ENCODE data around the gene COL4A4.

The COL4A4 gene

GRCh38 chr2:227160164-227160563 lies 3.8 kb downstream of the COL4A4 start:
- DNase-seq, result no peak

GRCh38 chr2:227154986-227155774 lies 8.8 kb downstream of the COL4A4 start:
- no peak for DNase-seq

GRCh38 chr2:227153758-227154486 lies 10.1 kb downstream of the COL4A4 start:
- DNase-seq, result no peak

DNA sequence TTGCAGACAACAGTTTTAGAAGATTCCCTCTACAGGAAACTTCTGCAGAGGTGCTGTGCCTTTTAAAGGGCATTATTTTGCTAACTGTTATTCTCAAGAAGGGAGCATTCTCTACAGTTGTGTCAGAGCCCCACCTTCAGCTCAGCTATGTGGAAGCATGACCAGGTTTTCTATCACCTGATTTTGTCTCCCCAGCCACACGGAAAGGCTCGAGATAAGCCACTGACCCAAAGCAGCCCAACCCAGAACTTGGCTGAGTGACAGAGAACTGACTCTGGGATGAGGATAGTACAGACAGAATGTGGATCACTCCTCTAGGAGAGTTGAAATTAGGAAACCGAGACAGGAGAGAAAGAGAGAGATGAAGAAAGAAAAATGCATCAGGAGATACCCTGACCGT lies 10.7 kb downstream of the COL4A4 start:
- no peak for DNase-seq

DNA sequence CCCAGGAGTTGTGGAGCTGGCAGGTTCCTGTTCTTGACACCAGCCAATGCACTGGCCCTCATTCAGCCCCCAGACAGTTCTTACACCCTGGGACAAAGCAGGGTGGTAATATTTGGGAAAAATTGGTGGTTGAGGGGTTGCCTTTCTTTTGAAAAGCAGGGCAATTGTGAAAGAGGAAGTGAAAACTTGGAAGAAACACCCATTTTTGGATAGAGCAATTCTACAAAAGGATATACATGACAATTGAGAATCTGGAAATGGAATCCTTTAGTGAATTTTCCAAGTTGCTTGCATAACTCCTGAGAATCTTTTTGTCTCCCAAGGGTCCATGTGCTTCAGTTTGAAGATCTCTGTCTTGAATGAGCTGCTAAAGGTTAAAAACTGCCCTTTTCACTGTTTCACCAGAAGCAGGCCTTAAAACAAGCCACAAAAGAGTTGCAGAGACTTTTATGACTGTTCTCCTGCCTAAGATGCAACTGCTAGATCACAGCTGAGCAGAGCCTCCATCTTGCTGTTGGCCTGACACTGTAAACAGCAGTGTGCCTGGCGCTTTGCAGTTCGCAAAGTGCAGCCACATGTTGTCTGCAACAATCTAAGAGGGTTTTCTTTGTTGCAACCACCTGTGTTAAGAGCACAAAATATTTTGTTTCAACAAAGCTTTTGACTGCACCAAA lies 11.8 kb downstream of the COL4A4 start:
- DNase-seq, result no peak

DNA sequence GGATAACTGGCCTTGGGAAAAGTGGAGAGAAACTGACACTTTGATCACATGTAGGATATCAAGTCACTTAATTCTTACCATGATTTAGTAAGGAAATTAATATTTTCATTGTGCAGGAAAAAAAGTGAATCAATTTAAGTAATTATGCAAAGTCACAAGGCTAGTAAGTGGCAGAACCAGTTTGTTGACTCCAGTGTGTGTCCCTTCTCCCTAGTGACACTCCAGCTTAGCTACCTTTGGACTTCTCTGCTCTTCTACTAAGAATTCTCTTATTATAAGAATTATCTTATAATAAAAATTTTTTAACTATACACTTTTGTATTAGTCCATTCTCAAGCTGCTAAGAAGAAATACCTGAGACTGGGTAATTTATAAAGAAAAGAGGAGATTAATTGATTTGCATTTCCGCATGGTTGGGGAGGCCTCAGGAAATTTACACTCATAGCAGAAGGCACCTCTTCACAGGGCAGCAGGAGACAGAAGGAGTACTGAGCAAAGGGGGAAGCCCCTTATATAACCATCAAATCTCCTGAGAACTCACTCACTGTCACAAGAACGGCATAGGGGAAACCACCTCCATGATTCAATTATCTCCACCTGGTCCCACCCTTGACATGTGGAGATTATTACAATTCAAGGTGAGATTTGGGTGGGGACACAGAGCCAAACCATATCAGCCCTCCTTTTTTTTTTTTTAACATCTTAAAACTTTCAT lies 13.6 kb downstream of the COL4A4 start:
- DNase-seq, result no peak

- DNase-seq, result no peak
These were observed 15.9 kb downstream of the COL4A4 start for GRCh38 chr2:227148106-227148505.

DNA sequence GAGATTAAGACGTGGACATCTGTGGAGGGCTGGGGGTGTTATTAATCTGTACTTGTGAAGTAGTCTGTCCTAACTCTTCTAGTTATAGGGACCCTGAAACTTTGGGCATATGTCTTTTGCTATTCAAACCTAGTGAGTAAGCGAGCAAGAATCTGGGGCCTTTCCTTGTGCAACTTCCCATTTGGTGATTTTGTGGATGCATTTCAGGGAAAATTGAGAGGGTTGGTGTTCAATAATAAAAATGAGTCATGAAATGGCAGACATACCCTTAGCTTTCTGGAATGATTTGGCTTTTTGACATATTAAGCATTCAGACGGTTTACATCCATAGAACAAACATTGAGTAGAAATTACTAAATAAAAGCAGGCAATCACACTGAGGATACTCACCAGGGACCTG lies 17.0 kb downstream of the COL4A4 start:
- DNase-seq, result no peak

DNA sequence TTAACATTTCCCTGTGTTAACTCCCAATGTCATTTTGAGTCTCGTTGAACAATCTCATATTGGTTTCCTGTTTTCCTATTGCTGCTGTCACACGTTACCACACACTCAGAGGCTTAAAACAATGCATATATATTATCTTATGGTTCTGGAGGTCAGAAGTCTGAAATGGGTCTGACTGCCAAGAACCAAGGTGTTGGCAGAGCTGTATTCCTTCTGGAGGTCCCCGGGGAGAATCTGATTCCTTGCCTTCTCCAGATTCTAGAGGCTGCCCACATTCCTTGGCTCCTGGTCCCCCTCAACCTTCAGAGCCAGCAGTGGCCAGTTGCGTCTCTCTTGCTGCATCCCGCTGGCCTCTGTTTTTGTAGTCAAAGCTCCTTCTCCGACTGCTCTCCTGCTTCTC lies 17.5 kb downstream of the COL4A4 start:
- DNase-seq, result no peak

- no peak for DNase-seq
These were observed 20.1 kb downstream of the COL4A4 start for GRCh38 chr2:227143895-227144294.

DNA sequence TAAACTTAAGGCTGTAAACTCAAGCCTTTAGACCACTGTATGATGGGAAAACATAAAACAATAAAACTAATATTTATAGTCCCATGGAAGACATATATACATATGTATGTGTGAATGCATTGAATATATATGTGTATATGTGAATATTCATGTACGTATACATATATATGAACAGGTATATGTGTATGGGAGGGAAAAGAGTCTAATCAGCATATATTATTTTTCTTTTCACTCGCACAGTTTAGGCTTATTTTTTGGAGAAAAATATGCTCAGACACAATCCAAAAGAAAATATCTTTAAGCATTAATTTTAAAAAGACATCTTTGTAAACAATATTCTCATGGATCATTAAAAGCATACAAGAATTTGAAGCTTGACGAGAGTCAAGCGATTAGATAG lies 22.7 kb downstream of the COL4A4 start:
- no peak for DNase-seq

GRCh38 chr2:227134591-227134990 lies 29.4 kb downstream of the COL4A4 start:
- DNase-seq, result no peak

- DNase-seq, result no peak
These were observed 31.0 kb downstream of the COL4A4 start for GRCh38 chr2:227132986-227133385.

DNA sequence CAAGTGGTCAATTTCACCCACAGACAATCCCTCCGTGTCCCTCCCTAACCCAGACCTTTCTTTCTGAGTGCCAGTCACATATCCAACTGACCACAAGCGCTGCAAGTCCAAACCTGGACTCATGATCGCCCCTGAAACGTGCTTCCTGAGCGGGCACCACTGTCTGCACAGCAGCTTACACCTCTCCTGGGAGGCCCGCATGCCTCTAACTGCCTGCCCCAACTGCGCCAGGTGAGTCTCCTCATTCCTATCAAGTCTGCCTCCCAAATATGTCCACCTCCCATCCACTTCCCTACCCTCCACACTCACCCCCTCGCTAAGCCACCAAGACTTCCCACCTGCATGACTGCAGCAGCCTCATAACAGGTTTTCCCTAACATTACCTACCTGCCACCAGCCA lies 33.4 kb downstream of the COL4A4 start:
- DNase-seq, result no peak

DNA sequence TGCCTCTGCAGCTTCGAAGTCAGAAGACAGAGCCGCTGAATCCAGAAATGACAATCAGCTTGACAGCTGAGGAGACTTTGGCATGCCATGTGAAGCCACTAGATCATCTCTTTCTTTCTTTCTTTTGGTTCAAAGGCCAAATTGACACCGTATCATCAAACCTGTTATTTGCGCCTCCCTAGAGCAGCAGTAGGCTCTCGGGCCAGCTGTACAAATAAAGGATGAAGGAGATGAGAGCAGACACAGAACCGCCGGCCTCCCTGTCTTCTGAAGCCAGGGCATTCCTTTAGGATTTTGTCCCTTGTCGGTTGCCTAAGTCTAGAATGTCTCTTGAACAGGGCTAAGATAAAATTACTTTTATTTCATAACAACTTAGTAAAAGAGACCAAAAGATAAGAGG lies 36.8 kb downstream of the COL4A4 start:
- DNase-seq, result no peak

- DNase-seq, result no peak
These were observed 38.5 kb downstream of the COL4A4 start for GRCh38 chr2:227125506-227125905.

DNA sequence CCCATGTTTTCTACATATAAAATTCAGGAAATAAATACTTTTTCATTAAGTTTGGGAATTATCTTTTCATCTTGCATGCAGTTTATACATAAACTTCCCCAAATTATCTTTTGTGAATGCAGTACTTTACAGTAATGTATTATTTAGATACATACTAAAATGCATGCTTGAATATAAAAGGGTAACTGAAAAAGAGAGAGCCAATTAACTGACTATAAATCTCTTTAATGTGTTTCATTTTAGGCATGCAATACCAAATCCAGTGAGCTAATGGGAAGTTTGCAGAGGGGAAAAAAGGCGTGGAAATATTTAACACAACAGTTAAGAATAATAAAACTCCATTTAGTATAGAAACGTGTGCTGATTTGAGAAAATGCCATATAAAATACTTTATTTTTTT lies 39.2 kb downstream of the COL4A4 start:
- no peak for DNase-seq

GRCh38 chr2:227123697-227124096 lies 40.3 kb downstream of the COL4A4 start:
- no peak for DNase-seq

DNA sequence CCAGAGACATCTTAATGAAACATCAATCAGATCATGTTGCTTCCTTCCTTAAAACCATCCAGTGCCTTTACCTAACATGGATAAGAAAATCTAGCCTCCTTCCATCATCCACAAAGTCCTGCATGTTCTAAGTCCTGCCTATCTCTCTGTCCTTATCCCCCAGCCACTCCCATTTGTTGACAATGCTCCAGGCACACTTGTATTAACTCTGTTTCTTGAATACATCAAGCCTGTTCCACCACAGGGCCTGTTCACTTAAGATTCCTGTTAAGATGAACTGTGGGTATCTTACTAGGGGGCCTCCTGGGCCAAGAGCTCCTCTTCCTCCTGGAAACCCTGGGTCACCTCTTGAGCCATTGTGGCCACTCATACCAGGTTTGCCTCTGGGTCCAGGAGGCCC lies 45.7 kb downstream of the COL4A4 start:
- no peak for DNase-seq

DNA sequence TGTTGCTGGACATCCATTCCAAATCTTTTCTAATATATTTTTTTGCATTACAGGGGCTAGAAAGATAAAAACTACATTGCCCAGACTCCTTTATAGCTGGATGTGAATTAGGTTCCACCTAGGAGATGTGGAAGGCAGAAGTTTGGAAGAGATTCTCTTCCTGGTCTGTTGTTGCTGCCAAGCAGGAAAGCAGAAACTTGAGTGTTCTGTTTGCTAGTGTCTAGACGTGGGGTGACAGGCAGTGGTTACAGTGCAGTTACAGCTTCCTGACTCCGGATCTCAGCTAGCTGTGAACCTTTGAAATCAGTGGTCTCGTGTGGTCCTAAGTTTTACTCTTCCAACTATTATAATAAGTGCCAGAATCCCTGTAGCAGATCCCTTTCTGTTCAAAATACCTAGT lies 46.2 kb downstream of the COL4A4 start:
- no peak for DNase-seq

GRCh38 chr2:227117027-227117426 lies 47.0 kb downstream of the COL4A4 start:
- no peak for DNase-seq

- DNase-seq, result no peak
These were observed 48.2 kb downstream of the COL4A4 start for GRCh38 chr2:227115761-227116160.

All from cortex of kidney (tissue), 1 donor.